A549 (cell line): ENCODE data around the gene TP53BP2.
"Not testable (repeated sequence)": the region's sequence is repeated elsewhere in the genome, so short reads cannot be mapped to it uniquely, and the experiment has no call there.

Experiments
- CTCF ChIP-seq: fragments of >200 bp; sonication (Bioruptor Twin); formaldehyde crosslinking; IDR thresholded peaks from 3 replicates; pipeline ENCODE4 v1.5.1; 2016
- EHF ChIP-seq: fragments of 250-450 bp; sonication (Bioruptor Pico); IDR thresholded peaks from 2 replicates; pipeline ENCODE4 v1.5.0; 2020; ENCODE audit warnings: mild to moderate bottlenecking
- MYC ChIP-seq: IDR thresholded peaks from 2 replicates; pipeline ENCODE4 v1.6.1; 2012; ENCODE audit warnings: mild to moderate bottlenecking, inconsistent platforms, low read length, improper control_type of control experiment, borderline replicate concordance
- ZNF302 ChIP-seq: fragments of 250-450 bp; sonication (Bioruptor Pico); IDR thresholded peaks from 2 replicates; pipeline ENCODE4 v1.9.0; 2021; ENCODE audit warnings: inconsistent platforms, mild to moderate bottlenecking, moderate library complexity

DNA sequence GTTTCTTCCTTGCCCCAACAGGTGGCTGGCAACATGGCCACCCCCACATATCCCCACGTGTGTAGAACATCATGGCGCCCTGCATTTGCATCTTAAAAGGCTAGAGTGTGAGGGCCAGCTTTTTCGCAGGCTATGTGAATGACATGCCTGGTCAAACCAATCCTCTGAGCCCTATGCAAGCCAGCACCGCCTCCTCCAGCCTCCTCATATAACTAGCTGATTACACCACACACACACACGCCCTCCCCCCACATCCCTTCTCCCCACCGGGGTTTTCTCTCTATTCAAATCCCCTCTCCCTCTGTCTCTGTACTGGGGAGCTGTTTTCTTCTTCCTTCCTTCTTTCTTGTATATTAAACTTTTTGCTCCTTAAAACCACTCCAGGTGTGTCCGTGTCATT lies 44.7 kb upstream of the TP53BP2 start:
- TF ChIP-seq MYC, ZNF302, CTCF, EHF: not testable (repeated sequence)
